ENCODE data around the gene UCK2. TPM values are rescaled to one million over a fixed set of nuclear protein-coding genes. Genes with fewer than 3 reads are reported as not detected.

The UCK2 gene
- total RNA-seq, 1 donor: 97.6 TPM

DNA sequence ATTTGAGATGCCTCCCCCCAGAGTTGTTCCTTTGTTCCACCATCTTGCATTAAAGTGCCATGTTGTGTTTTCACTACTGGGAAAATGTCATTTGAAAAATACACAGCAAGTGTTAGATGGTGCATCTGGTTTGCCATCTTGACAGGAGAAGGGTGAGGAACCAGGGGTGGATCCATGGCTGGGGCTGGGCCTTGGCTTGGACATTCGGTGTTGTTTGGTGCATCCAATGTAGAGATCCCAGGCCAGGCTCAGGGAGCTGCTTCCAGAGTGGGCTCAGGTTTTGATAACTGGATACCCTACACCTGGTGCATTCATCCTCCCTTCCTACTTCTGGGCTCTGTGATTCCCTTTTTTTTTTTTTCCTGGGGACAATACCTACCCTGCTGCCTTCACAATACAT lies 103.5 kb downstream of the UCK2 start:
- no peak for TF ChIP-seq CTCF (IDR thresholded peaks at IDR 0.05; ENCODE audit: insufficient read depth, low read depth, low read length)
- no peak overlapping the region for H3K4me3 ChIP-seq (ENCODE audit: low read depth, low read length)
- DNase-seq (ENCODE audit: low read depth): no peak

DNA sequence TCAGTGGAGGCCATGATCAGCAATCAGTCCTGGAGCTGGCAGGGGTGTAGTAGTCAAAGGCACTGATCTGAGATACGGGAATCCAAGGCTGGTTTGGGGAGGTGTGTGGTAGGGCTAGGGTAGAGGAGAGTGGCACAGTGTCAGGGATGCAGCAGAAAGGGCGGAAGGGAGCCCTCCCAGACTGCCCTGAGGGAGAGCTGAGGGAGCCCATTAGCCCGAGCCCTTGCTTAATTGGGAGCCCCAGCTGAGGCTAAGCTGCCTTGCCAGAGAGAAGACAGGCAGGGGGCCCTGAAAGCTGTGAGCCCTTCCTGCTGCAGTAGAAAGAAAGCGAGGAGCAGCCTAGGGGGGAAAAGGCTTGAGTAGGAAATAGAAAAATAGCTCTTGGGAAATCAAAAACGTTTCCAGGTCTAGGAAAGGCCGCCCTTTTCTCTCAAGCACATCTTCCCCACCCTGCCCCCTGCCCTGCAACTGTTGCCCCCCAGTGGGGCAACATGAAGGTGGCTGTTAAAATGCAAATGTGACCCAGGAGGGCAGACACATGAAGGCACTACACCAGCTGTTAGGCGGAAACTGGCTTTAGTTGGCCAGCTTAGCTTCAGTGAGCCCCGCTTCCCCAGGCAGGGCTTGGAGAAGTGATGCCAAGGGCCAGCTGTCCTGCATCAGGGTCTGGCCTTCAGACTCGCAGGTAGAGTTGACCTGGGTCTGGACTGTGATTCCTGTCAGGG lies 106.2 kb downstream of the UCK2 start:
- no peak overlapping the region for H3K4me3 ChIP-seq (ENCODE audit: low read depth, low read length)
- TF ChIP-seq CTCF (IDR thresholded peaks at IDR 0.05; ENCODE audit: insufficient read depth, low read depth, low read length): no peak
- no peak for DNase-seq (ENCODE audit: low read depth)

DNA sequence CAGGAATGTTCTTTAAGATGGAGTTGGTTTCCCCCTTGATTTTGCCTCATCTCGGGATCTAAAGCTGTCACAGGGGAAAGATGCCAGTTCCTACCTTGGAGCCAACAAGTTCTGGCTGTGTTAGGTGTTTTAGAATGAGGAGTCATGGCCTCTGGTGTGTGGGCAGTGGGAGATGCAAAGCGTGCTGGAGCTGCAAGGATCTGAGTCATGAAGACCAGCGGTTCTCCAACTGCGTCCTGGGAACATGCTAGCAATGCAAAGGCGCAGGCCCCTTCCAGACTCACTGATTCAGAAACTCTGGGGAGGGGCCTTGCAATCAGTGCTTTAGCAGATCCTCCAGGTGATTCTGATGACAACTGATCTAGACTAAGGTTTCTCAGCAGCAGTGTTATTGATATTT lies 109.1 kb downstream of the UCK2 start:
- no peak for TF ChIP-seq CTCF (IDR thresholded peaks at IDR 0.05; ENCODE audit: insufficient read depth, low read depth, low read length)
- DNase-seq (ENCODE audit: low read depth): no peak
- H3K4me3 ChIP-seq (ENCODE audit: low read depth, low read length): no peak overlapping the region

GRCh38 chr1:165937829-165938228 lies 110.4 kb downstream of the UCK2 start:
- no peak overlapping the region for H3K4me3 ChIP-seq (ENCODE audit: low read depth, low read length)
- TF ChIP-seq CTCF (IDR thresholded peaks at IDR 0.05; ENCODE audit: insufficient read depth, low read depth, low read length): no peak
- no peak for DNase-seq (ENCODE audit: low read depth)

GRCh38 chr1:165938844-165939243 lies 111.4 kb downstream of the UCK2 start:
- H3K4me3 ChIP-seq (ENCODE audit: low read depth, low read length): no peak overlapping the region
- no peak for DNase-seq (ENCODE audit: low read depth)
- TF ChIP-seq CTCF (IDR thresholded peaks at IDR 0.05; ENCODE audit: insufficient read depth, low read depth, low read length): no peak

- no peak for DNase-seq (ENCODE audit: low read depth)
- no peak overlapping the region for H3K4me3 ChIP-seq (ENCODE audit: low read depth, low read length)
- TF ChIP-seq CTCF (IDR thresholded peaks at IDR 0.05; ENCODE audit: insufficient read depth, low read depth, low read length): no peak
Observed at GRCh38 chr1:165941531-165941930, 114.1 kb downstream of the UCK2 start.

DNA sequence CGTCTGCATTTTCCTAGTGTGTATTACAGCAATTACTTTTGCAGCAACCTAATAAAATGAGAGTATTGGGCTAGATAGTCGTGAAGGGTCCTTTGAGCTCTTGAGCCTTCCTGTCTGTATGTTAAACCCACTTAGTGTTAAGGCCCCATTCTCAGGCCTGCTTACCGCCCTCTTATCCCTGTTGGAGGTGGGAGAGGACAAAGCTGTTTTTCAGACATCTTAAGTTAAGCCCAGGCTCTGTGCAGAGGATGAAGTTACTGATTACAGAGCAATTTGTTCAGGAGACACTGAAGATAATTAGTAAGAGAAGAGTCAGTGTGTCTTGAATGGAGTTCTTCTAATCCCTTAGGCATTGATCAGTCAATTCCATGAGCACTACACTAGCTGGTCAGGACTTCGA lies 114.6 kb downstream of the UCK2 start:
- no peak for DNase-seq (ENCODE audit: low read depth)
- TF ChIP-seq CTCF (IDR thresholded peaks at IDR 0.05; ENCODE audit: insufficient read depth, low read depth, low read length): no peak
- H3K4me3 ChIP-seq (ENCODE audit: low read depth, low read length): no peak overlapping the region

Measured in fibroblast of villous mesenchyme (primary cell).